Aorta (tissue), 5 donors: Measurements from ENCODE around the gene DCDC1. TPM values are rescaled to one million over a fixed set of nuclear protein-coding genes. Genes with fewer than 3 reads are reported as not detected.

Experiments used
- ATAC-seq: fragments of 200-7000 bp; cut with Tn5 transposase; one replicate; pipeline ENCODE4 v1.9.1; 2022; ENCODE audit warnings: moderate library complexity; ENCODE audit not compliant: low FRiP score
- DNase-seq, 2 donors: peaks; one replicate each; pipeline ENCODE4 v3.0.0-alpha.2; 2020
- H3K27ac ChIP-seq, 2 donors: one replicate each; pipeline ENCODE4 v1.5.1; 2013; ENCODE audit warnings: low read length in 2 of 2, mild to moderate bottlenecking in 2 of 2, moderate library complexity in 2 of 2, control low read depth in 1 of 2, inconsistent platforms in 1 of 2, low read depth in 1 of 2
- H3K27me3 ChIP-seq, 2 donors: one replicate each; pipeline ENCODE4 v1.6.1; 2013; ENCODE audit warnings: control low read depth in 1 of 2, low read length in 1 of 2, mild to moderate bottlenecking in 1 of 2, moderate library complexity in 1 of 2; ENCODE audit not compliant: insufficient read depth in 2 of 2, control insufficient read depth in 1 of 2
- H3K36me3 ChIP-seq, 2 donors: one replicate each; pipeline ENCODE4 v1.6.1; 2013; ENCODE audit warnings: control low read depth in 1 of 2, low read length in 1 of 2, mild to moderate bottlenecking in 1 of 2; ENCODE audit not compliant: insufficient read depth in 2 of 2, control insufficient read depth in 1 of 2
- H3K4me1 ChIP-seq, 2 donors: one replicate each; pipeline ENCODE4 v1.6.1; 2013; ENCODE audit warnings: low read length in 2 of 2, control low read depth in 1 of 2, mild to moderate bottlenecking in 1 of 2, moderate library complexity in 1 of 2; ENCODE audit not compliant: insufficient read depth in 2 of 2, control insufficient read depth in 1 of 2
- H3K4me3 ChIP-seq, 2 donors: one replicate each; pipeline ENCODE4 v1.5.1; 2013; ENCODE audit warnings: low read length in 2 of 2, control low read depth in 1 of 2, mild to moderate bottlenecking in 1 of 2
- H3K9me3 ChIP-seq: one replicate; pipeline ENCODE4 v1.6.1; 2013; ENCODE audit warnings: mild to moderate bottlenecking, low read length; ENCODE audit not compliant: control insufficient read depth
- WGBS, 2 donors: extraction: QIAGEN DNeasy Blood & Tissue Kit; methylation state at CpG; one replicate each; pipeline ENCODE4 v1.1.7; 2013; 5-methylcytosine and 5-hydroxymethylcytosine counted together
- intact Hi-C, 2 donors: fragments of 100-400 bp; cut with DNase I; formaldehyde crosslinking; loops; one replicate each; pipeline versions ENCODE4 v1.14.2 to v1.15.0; 2022
- polyA plus RNA-seq, 2 donors: library from polyadenylated mRNA; stranded (reverse); fragments of 200-250 nt; gene quantifications; one replicate each; pipeline ENCODE4 v1.2.3, GENCODE V29; 2013
- total RNA-seq, 2 donors: library from RNA; stranded (reverse); fragmentation: NEBNext Ultra II Directional; extraction: Animal tissue kit (Norgen Biotek cat#: 25700); gene quantifications; one replicate each; pipeline ENCODE4 v1.2.1, GENCODE V29; 2021
- donor health status: healthy with polysubstance abuse.
- donor health status: Bipolar disorder and iron deficiency.
- donor health status: DM: no; HTN: no; CAD: no.
- donor health status: DM: no; HTN: no; CAD: no.
- donor health status: DM: yes; HTN: yes; CAD: no.

DCDC1 gene
- total and polyA plus RNA-seq, 4 donors, result 0.51 to 0.52 TPM; not detected in 2

GRCh38 chr11:30987819-30988218 is 381.7 kb downstream of the DCDC1 start:
- no peaks in the 10 kb centered on the region for H3K36me3 ChIP-seq
- no peaks in the 10 kb centered on the region for H3K4me1 ChIP-seq
- H3K27ac ChIP-seq, result no peak overlapping the region
- ATAC-seq (no peak), DNase-seq (no peak)
- H3K9me3 ChIP-seq, result no peaks in the 10 kb centered on the region
- H3K4me3 ChIP-seq, result no peak overlapping the region
- intact Hi-C loops, result no loop called here
- no peaks in the 10 kb centered on the region for H3K27me3 ChIP-seq

- H3K27ac ChIP-seq, result no peak overlapping the region
- DNase-seq (no peak), ATAC-seq (no peak)
- no peaks in the 10 kb centered on the region for H3K9me3 ChIP-seq
- no peak overlapping the region for H3K4me3 ChIP-seq
- no peaks in the 10 kb centered on the region for H3K4me1 ChIP-seq
- no peaks in the 10 kb centered on the region for H3K36me3 ChIP-seq
- no peaks in the 10 kb centered on the region for H3K27me3 ChIP-seq
- intact Hi-C loops, result no loop called here
Measured at GRCh38 chr11:30985536-30985935, 384.0 kb downstream of the DCDC1 start.

- intact Hi-C loops, result no loop called here
- WGBS, 2 donors, result 59 to 62% methylated on average over 3 of the region's 3 CpGs
Measured at GRCh38 chr11:30984827-30985226, 384.7 kb downstream of the DCDC1 start.

GRCh38 chr11:30984442-30984816 is 385.1 kb downstream of the DCDC1 start:
- ATAC-seq (no peak), DNase-seq (no peak)
- intact Hi-C loops, result no loop called here
- Histone ChIP-seq H3K27me3 (no peaks in the 10 kb centered on the region), H3K4me1 (no peaks in the 10 kb centered on the region), H3K9me3 (no peaks in the 10 kb centered on the region), H3K4me3 (no peak overlapping the region), H3K36me3 (no peaks in the 10 kb centered on the region), H3K27ac (no peak overlapping the region)
- 56 to 57% methylated on average over 4 of the region's 4 CpGs for WGBS, 2 donors

More at GRCh38 chr11:30984827-30985226, 384.7 kb downstream of the DCDC1 start:
- Histone ChIP-seq H3K27me3 (no peaks in the 10 kb centered on the region), H3K4me3 (no peak overlapping the region), H3K4me1 (no peaks in the 10 kb centered on the region), H3K36me3 (no peaks in the 10 kb centered on the region), H3K27ac (no peak overlapping the region), H3K9me3 (no peaks in the 10 kb centered on the region)
- ATAC-seq, result no peak
- DNase-seq, result no peak

GRCh38 chr11:30983776-30984441 is 385.6 kb downstream of the DCDC1 start:
- Histone ChIP-seq H3K9me3 (no peaks in the 10 kb centered on the region), H3K4me3 (no peak overlapping the region), H3K36me3 (no peaks in the 10 kb centered on the region), H3K4me1 (no peaks in the 10 kb centered on the region), H3K27ac (no peak overlapping the region), H3K27me3 (no peaks in the 10 kb centered on the region)
- ATAC-seq, result no peak
- DNase-seq, result no peak
- intact Hi-C loops, result no loop called here
- 61 to 66% methylated on average over 6 of the region's 6 CpGs for WGBS, 2 donors

GRCh38 chr11:30983143-30983542 is 386.4 kb downstream of the DCDC1 start:
- intact Hi-C loops, result no loop called here
- H3K36me3 ChIP-seq, result no peaks in the 10 kb centered on the region
- H3K27ac ChIP-seq, result no peak overlapping the region
- WGBS, 2 donors, result 94% methylated on average over 2 of the region's 2 CpGs
- no peaks in the 10 kb centered on the region for H3K4me1 ChIP-seq
- H3K4me3 ChIP-seq, result no peak overlapping the region
- DNase-seq (no peak), ATAC-seq (no peak)
- H3K27me3 ChIP-seq, result no peaks in the 10 kb centered on the region
- H3K9me3 ChIP-seq, result no peaks in the 10 kb centered on the region

GRCh38 chr11:30967579-30967978 is 402.0 kb downstream of the DCDC1 start:
- intact Hi-C loops, result no loop called here
- Histone ChIP-seq H3K27ac (no peak overlapping the region), H3K4me1 (no peaks in the 10 kb centered on the region), H3K9me3 (peaks cover 6% of the 10 kb centered on the region), H3K36me3 (no peaks in the 10 kb centered on the region), H3K27me3 (no peaks in the 10 kb centered on the region), H3K4me3 (no peak overlapping the region)
- no peak for DNase-seq
- ATAC-seq, result no peak

GRCh38 chr11:30960387-30960992 is 409.0 kb downstream of the DCDC1 start:
- H3K4me3 ChIP-seq, result no peak overlapping the region
- no peak for DNase-seq
- no peak for ATAC-seq
- H3K9me3 ChIP-seq, result peaks cover 1% of the 10 kb centered on the region
- H3K27ac ChIP-seq, result no peak overlapping the region
- WGBS, 2 donors, result 2% methylated on average over 2 of the region's 2 CpGs
- H3K36me3 ChIP-seq, result no peaks in the 10 kb centered on the region
- peaks cover 0 to 2% of the 10 kb centered on the region in 2 donors for H3K27me3 ChIP-seq
- H3K4me1 ChIP-seq, result no peaks in the 10 kb centered on the region
- intact Hi-C loops, result no loop called here

- WGBS, 2 donors, result 68 to 69% methylated on average over 3 of the region's 3 CpGs
- ATAC-seq (no peak), DNase-seq (no peak)
- no peaks in the 10 kb centered on the region for H3K4me1 ChIP-seq
- no peak overlapping the region for H3K4me3 ChIP-seq
- no peaks in the 10 kb centered on the region for H3K36me3 ChIP-seq
- no peaks in the 10 kb centered on the region for H3K9me3 ChIP-seq
- H3K27ac ChIP-seq, result no peak overlapping the region
- H3K27me3 ChIP-seq, result peaks cover 0 to 2% of the 10 kb centered on the region in 2 donors
- intact Hi-C loops, result no loop called here
Measured at GRCh38 chr11:30956751-30957150, 412.8 kb downstream of the DCDC1 start.
